Stimulated activated CD4-positive, alpha-beta T cell treated with anti-CD3 and anti-CD28 coated beads, Interleukin-1b, Interleukin-23, amount 100 ng/mL, for 1 hour (primary cell): ENCODE data around the gene PAPOLA.
"Not testable (repeated sequence)": the region's sequence is repeated elsewhere in the genome, so short reads cannot be mapped to it uniquely, and the experiment has no call there.

Experiments
- DNase-seq, 2 donors: peaks; one replicate each; pipeline ENCODE4 v3.0.0-alpha.2; 2020; ENCODE audit warnings: low read depth in 2 of 2

Gene PAPOLA

DNA sequence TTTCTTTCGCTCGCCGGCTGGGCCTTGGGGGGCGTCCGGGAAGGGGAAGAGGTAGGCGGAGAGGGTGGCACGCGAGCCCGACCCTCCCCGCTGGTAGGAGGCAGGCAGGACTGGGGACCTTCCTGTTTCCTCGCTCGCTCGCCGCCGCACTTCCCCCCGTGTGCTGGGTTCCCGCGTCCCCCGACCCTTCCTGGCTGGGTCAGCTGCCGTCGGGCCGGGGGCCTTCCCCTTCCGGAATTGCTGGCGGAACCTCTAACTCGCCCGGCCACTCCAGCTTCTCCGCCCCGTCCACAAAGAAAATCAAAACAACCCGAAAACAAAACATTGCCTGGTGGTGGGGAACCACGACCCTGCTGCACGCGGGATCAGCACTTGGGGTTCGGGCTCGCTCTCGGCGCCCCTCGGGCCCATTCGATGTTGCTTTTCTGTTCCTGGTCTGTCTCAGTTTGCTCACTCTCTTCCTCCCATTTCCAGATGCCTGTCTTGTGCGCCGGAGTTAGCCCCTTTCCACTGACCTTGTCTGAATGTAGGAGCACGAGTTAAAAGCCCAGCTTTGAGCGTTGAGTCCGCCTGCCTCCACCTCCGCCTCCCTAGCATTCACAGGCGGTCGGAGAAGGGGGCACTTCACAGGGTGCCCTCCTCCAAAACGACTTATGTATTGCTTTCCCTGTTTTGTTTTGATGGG lies 581 bp downstream of the PAPOLA start:
- peak in 1 of 2 donors; percentile 17 for DNase-seq

DNA sequence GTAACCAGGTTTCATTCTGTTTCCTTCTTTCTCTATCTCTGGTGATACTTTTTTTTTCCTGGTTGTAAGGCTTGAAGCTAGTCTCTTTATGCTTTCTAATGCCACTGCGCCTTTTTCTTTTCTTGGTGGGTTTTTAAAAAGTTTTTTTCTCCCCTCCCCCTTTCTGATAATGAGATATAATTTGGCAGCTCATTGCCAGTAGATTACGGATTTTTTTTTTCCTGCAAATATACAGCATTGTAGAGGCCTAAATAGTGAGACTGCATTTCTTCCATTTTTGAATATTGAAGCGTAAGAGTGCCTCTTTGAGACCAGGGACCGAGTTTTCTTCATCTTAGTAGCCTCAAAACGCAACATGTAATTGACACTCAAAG lies 1.1 kb downstream of the PAPOLA start:
- DNase-seq: no peak

DNA sequence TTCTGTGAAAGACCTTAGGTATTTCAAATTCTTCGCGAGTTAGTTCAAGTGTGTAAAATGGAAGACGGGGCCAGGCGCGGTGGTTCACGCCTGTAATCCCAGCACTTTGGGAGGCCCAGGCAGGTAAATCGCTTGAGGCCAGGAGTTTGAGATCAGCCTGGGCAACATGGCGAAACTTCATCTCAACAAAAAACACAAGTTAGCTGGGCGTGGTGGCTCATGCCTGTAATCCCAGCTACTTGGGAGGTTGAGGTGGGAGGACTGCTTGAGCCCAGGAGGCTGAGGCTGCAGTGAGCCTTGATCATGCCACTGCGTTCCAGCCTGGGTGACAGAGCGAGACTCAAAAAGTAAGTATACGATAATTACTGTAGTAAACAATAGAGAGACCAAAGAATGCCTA lies 2.2 kb downstream of the PAPOLA start:
- not testable (repeated sequence) for DNase-seq

DNA sequence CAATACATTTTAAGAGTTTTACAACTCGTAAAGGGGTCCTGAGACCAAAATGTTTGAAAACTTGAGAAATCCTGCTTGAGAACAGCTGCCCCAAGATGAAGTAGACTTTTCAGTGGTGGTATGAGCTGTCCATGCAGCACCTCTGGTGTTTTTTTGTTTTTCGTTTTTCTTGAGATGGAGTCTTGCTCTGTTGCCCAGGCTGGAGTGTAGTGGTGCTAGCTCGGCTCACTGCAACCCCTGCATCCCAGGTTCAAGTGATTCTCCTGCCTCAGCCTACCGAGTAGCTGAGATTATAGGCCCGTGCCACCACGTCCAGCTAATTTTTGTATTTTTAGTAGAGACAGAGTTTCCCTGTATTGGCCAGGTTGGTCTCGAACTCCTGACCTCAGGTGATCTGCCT lies 5.5 kb downstream of the PAPOLA start:
- no peak for DNase-seq

DNA sequence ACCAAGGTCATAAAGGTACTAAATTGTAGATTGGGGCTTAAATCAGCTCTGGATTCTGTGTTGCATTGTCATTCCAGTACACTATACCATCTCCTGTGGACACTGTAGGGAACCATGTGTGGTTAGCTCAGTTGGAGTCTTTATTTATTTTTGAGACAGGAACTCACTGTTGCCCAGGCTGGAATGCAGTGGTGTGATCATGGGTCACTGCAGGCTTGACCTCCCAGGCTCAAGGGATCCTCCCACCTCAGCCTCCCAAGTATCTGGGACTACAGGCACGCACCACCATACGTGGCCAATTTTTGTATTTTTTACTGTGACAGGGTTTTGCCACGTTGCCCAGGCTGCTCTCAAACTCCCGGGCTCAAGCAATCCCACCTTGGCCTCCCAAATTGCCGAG lies 6.7 kb downstream of the PAPOLA start:
- no peak for DNase-seq

DNA sequence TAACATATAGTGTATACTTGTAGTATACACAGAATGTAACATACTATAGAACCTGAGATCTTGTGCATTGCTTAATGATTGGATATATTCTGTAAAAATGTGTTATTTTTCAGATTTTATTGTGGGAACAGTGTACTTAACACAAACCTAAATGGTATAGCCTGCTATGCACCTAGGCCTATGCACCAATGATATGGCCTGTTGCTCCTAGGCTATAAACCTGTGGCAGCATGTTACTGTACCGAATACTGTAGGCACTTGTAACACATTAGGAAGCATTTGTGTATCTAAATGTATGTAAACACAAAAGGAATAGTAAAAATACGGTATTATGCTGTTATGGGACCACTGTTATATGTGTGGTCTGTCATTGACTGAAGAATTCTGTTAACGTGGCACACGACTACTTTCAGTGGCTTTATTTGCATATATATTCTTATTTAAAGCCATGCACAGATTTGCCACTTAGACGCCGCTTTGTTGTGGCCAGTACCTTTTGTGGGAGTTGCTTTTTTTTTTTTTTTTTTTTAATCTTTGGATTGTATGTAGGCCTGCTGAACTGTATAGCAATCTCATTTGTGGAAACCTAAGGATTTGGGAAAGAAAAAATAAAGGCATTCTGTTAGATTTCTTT lies 7.4 kb downstream of the PAPOLA start:
- no peak for DNase-seq

DNA sequence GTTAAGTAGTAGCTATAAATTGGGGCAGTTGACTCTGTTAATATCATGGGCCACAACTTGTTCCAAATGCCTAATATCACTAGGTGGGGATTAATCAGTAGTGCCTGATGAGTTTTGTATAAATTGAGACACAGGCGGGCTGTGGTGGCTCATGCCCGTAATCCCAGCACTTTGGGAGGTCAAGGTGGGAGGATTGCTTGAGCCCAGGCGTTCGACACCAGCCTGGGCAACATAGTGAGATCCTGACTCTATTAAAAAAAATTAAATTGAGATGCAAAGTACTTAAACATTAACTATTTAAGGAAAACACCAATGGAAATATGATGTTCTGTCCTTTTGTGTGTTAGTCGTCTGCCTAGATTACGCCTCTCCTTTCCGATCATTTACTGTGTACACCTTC lies 9.0 kb downstream of the PAPOLA start:
- no peak for DNase-seq

DNA sequence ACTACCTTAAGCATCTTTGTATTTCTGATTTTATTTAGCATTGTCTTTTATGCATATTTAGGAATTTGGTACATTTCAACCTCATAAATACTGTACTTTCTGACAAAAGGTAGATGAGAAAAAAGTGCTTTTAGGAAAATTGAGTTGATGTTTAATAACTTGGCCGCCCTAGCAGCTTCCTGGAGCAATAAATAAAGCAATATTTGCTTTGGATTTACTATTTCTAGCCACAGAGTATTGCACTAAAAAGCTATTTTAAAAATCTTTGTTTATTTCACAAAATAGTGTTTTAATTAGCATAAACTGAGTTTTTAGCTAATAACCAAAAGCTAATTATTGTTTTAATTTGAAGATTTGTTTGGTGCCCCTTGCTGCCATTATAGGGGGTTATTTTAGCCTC lies 9.5 kb downstream of the PAPOLA start:
- no peak for DNase-seq

DNA sequence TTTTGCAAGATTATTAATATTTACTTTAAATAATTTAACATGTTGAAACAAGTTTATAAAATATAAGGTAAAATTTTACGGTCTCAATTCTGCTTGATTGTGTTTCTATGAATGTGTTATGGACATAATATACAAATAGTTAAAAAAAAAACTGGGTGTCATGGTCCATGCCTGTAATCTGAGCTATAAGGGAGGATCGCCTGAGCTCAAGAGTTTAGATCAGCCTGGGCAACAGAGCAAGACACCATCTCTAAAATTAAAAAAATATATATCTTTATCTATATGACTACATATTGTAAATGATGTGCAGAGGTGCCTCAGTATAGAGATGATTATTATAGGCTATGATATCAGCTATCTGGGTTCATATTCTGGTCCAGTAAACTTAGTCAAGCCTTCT lies 9.9 kb downstream of the PAPOLA start:
- DNase-seq: no peak

DNA sequence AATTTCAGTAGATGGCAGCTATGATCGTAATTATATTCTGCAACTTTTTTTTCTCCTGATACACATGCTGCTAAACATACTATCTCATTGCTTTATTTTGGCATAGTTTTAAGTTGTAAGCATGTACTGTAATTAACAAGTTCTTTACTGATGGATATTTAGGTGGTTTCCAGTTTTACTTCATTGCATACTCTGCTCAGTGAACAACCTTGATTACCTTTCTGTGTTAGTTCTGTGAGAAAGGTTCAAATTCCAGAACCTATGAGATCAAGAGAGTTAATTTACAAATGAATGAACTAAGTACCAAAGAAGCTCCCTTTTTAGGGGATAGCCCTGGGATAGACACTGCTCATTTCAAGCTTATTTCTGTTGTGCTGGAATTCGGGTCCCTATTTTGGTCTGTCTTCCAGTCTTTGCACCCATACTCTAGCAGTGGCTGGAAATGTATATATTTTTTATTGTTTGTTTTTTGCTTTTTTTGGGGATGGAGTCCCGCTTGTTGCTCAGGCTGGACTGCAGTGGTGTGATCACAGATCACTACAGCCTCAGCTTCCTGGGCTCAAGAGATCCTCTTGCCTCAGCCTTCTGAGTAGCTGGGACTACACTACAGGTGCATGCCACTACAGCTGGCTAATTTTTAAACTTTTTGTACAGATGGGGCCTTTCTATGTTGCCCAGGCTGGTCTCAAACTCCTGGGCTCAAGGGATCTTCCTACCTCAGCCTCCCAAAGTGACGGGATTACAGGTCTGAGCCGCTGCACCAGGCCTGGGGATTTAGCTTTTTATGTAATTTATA lies 10.6 kb downstream of the PAPOLA start:
- DNase-seq: no peak

DNA sequence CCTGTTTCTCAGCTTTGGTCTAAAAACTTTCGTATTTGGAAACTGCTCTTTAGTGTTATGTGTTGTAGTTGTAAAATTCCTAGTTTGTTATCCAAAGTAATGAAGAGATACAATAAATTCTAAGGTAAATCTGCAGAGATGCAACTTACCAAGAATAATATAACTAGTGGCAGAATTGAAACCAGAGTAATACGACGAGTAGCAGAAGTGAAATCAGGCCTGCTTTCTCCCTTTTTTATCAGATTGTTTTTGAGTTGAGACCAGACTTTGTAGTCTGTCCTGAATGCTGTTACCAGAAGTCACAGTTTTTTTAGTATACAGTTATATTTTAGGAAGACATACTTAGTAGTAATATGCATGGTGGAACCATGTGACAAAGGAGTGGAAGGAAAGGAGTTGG lies 12.5 kb downstream of the PAPOLA start:
- DNase-seq: no peak

DNA sequence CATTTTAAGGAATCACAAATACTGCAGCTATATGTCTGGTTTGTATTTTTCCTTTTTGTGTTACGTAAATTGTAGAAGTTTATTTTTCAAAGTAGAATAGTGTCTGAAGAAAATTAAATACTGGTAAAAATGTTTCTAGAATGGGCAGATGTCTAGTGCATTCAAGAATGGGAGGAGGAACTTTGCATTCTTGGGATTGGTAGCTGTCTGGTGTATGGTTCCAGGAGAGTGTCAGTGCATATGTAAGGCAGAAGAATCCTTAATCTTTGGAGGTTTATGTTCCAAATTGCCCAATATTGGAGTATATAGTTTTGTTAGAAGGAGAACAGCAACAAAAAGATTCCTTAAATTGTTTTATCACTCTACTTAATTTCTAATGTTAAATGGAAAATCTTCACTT lies 13.5 kb downstream of the PAPOLA start:
- DNase-seq: no peak

DNA sequence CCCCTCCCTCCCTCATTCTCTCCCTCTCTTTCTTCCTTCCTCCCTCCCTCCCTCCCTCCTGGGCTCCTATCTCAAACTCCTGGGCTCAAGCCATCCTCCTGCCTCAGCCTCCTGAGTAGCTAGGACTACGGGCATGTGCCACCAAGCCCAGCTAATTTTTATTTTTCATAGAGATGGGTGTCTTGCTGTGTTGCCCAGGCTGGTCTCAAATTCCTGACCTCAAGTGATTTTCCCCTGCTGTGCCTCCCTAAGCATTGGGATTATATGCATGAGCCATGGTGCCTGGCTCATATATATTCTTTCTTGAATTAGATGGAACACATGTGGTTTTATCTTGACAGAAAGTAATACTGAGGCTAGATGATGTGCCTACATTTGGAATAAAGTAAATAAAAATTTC lies 14.2 kb downstream of the PAPOLA start:
- no peak for DNase-seq

DNA sequence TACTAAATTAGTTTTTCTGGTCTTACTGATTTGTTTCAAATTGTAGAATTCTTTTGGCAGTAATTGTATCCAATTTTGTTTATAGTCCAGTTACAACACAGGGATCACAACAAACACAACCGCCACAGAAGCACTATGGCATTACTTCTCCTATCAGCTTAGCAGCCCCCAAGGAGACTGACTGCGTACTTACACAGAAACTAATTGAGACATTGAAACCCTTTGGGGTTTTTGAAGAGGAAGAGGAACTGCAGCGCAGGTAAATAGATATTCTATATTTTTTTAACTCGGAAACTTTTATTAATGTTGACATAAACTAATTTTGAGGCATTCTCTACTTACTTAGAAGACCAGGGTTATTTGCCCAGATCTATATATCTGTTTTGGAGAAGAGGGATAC lies 17.8 kb downstream of the PAPOLA start:
- DNase-seq: no peak

DNA sequence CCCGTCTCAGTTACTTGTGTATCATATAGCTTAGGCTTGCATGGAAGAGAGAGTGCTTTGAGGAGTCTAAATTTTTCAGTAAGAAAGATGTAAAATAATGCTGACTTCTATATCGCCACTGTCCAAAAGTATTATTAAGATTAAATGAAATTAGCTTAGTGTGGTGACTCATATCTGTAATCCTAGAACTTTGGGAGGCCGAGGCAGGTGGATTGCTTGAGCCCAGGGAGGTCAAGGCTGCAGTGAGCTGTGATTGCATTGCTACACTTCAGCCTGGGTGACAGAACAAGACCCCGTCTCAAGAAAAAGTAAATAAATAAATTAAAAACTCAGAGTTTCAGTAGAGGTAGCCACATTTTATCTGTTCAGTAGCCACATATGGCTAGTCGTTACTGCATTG lies 23.3 kb downstream of the PAPOLA start:
- no peak for DNase-seq

DNA sequence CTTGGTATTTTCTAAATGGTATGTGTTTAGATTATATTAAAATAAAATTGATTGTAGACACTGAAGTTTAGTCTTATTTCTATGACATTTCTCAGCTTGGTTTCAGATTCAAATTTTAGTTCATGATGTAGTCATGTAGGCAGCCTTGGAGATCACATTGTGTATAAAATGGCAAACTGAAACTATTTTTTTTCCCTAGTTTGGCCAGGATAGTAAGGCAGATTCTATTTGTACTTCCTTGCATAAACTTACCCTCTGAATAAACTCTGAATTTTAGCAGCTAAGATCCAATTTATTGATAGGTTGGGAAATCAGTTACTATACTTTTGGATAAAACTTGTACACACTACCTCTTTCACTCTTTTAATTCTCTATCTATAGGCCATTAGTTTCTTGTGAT lies 30.4 kb downstream of the PAPOLA start:
- no peak for DNase-seq

DNA sequence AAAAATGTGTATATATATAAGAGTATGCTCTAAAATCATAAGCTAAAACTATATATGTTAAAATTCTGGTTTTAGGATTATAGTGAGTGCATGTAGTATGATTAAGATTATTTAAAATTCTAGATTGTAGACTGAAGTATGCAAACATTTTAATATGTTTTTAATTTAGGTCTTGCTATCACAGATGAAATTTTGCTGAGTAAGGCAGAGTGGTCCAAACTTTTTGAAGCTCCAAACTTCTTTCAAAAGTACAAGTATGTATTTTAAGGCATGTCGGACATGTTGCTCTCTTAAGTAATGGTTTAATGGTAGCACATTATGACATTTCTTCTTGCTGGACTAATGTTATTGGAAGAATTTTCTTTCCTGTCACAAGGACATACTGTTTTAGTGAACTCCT lies 34.6 kb downstream of the PAPOLA start:
- no peak for DNase-seq

DNA sequence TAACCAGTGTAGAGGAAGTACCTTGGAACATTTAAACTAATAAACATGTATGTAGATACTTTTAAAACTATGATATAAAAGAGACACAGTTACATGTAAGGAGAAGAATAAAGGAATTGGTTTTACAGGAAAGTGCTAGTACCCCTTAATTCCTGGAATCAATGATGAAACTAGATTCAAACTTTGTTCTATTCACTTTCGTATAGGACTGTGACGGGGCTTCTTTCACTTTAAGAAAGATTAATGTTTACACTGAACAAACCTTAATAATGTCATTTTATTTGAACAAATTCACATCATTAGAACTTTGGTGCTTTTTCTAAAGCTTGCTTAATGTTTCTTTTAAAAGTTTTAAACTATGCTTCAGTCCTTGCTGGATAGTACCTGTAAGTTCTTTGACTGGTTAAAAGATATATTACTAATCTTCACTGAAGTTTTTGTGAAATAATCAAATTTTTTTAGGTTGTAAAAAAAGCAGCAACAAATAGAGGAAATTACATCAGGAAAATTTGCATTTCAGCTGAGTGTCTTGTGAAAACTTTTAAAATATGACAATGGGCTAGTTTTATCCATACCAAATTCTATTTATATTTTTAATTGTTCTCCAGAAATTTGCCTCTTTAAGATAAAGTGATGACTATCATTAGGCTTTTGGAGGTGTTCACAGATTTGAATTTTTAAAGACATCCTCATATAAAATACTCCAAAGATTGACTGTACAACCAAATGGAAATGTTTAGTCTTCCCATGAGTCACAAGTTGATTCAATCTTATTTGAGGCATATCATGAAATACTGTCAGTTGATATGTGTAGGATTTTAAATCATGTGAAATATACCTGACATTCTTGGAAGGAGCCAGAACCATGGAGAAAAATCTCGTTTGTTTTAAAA lies 36.2 kb downstream of the PAPOLA start:
- no peak for DNase-seq

DNA sequence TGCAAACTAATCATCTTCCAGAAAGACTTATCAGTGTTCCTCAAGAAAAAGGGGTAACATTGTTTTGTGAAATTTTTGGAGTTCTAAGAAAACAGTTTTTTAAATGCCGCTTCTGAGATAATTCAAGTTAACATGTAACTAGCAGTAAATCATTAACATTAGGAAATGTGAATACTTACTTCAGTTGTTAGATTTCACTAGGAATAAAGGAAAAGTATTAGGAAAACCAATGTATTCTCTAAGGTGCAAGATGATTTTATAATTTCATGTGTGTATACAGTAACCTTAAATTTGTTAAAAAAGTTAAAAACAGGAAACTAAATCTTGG lies 36.8 kb downstream of the PAPOLA start:
- DNase-seq: no peak

DNA sequence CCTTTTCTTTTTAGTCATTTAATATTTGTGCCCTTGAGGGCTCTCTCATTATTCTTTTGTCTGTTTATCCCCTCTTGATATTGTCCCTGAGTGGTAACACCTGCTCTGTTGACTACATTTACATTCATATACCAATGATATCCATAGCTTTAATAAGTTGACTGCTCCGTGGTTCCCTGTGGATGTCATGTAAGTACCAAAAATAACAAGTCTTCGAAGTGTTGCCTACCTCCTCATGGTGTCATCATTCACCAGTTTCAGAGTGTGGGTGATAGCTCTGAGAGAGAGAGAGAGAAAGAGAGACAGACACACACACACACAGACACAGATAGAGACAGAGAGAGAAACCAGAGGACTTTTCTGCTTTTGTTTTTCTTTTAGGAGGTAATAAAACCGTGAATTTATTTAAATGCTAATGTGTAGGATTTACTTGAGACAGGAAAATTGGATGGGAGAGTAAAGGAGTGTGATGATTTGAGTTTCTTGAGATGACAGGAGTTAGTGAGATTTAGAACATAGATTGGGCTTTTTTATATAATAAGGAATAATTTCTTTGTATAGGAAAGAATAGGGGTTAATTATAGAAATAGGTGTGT lies 52.2 kb downstream of the PAPOLA start:
- no peak for DNase-seq

DNA sequence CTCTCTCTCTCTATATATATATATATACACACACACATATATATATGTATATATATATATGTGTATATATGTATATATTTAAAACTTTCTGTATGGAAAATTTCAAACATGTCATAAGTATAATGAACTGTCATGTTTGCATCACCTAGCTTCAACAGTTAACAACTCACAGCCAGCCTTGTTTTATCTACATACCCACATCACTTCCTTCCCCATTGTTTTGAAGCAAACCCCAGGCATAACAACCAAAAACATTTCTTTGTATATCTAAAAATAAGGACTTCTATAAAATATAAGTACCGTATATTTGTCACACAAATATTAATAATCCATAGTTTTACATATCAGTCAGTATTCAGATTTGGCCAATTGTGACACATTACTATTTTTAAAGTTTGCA lies 57.4 kb downstream of the PAPOLA start:
- no peak for DNase-seq

DNA sequence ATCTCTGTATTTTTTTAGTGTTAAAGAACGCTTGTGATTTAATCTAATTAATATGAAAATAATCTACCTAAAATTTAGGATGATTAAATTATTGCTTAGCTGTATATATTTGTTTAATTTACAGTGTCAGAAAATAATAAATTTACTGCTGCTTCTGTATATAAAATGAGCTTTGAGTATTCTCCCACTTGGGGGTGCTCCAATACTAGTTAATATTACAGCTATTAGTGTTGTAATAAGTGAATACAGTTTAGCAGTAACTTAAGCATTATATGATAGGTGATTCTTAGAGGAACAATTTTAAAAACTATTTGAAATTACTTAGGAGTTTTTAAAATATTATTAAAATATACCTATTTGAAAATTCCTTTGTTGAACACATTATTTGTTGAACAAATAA lies 62.2 kb downstream of the PAPOLA start:
- no peak for DNase-seq
